Activated naive CD4-positive, alpha-beta T cell treated with anti-CD3 and anti-CD28 coated beads for 36 hours (primary cell): ENCODE measurements around the gene OR2AP1. TPM values are rescaled to one million over a fixed set of nuclear protein-coding genes. Genes with fewer than 3 reads are reported as not detected.
A peak's percentile ranks its signal among the peaks of the same experiment; 100 is the strongest.

ENCODE experiments used
- CTCF ChIA-PET: fragments of 350-600 bp; sonication (Branson Sonifier 250); formaldehyde crosslinking; loops from one replicate; lab custom pipeline; 2021; ENCODE audit warnings: antibody characterized with exemption; lab: Charles Lee
- DNase-seq: peaks from one replicate; pipeline ENCODE4 v3.0.0-alpha.2; 2020
- H3K27ac Mint-ChIP-seq: one replicate; pipeline ENCODE4 v1.8.0; 2021; ENCODE audit warnings: mild to moderate bottlenecking, mixed read lengths
- H3K27me3 Mint-ChIP-seq: one replicate; pipeline ENCODE4 v1.8.0; 2021; ENCODE audit warnings: low read depth, mixed read lengths
- H3K36me3 Mint-ChIP-seq: one replicate; pipeline ENCODE4 v1.8.0; 2021; ENCODE audit warnings: low read depth, mixed read lengths
- H3K4me1 Mint-ChIP-seq: one replicate; pipeline ENCODE4 v1.8.0; 2021; ENCODE audit warnings: low read depth, mixed read lengths
- H3K4me3 Mint-ChIP-seq: one replicate; pipeline ENCODE4 v1.8.0; 2021; ENCODE audit warnings: mild to moderate bottlenecking, moderate library complexity, mixed read lengths
- H3K9me3 Mint-ChIP-seq: one replicate; pipeline ENCODE4 v1.8.0; 2021; ENCODE audit warnings: mixed read lengths
- intact Hi-C: fragments of 100-400 bp; cut with micrococcal nuclease; formaldehyde crosslinking; loops from one replicate; pipeline ENCODE4 v1.15.1; 2023
- total RNA-seq, 2 experiments: library from RNA; stranded (reverse); gene quantifications; one replicate each; pipeline ENCODE4 v1.2.3, GENCODE V29; 2021

OR2AP1 gene
- total RNA-seq, 2 experiments from 2014 or later = not detected

- peaks cover 11% of the 10 kb centered on the region for H3K4me1 Mint-ChIP-seq
- intact Hi-C loops = no loop called here
- peaks cover 30% of the 10 kb centered on the region for H3K27me3 Mint-ChIP-seq
- DNase-seq = no peak
- H3K9me3 Mint-ChIP-seq = peaks cover 20% of the 10 kb centered on the region
- H3K36me3 Mint-ChIP-seq = peaks cover 5% of the 10 kb centered on the region
- no peak overlapping the region for H3K27ac Mint-ChIP-seq
- H3K4me3 Mint-ChIP-seq = no peak overlapping the region
- CTCF ChIA-PET = interaction anchor here (1.2 to 2.3 kb wide), 3 partner anchors 41 to 427 kb away, joined by 3 to 14 read pairs (median 5); no protein-coding TSS in a partner anchor
Observed at GRCh38 chr12:55614764-55615163, 42.5 kb downstream of the OR2AP1 start.

DNA sequence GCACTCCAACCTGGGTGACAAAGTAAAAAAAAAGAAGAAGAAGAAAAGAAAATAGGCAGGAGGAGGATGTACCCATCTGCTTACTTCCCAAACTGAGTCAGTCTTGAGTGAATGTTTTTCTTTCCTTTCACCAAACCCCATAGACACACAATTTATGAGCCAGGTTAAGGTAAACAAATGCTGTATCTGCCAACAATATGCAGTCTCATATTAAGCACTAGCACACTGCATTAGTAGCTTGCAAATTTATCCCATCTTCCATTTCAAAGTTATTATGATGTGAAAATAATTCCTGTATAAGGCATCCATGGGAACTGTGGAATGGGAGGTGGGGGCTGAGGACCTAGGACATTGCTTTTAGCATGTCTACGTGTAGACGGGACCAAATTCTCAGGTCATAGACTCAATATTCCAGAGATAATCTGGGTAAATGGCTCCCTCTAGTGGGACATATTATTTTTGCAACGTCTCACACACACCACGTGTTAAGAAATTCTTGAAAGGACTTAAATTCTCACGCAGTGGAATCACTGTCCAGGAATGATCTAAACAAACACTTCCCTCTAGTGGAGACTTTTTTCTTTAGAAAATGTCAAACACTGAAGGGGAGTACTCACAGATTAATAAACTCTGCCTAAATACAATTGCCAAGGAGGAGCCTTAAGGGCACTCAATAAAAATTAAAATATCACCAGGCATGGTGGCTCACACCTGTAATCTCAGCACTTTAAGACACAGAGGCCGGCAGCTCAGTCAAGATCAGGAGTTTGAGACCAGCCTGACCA lies 47.3 kb downstream of the OR2AP1 start:
- peaks cover 44% of the 10 kb centered on the region for H3K27me3 Mint-ChIP-seq
- intact Hi-C loops = loop anchor here (1.0 to 10.0 kb wide), 5 partner anchors 37 to 755 kb away; no protein-coding TSS in a partner anchor
- CTCF ChIA-PET = interaction anchor here (0.6 to 2.9 kb wide), 14 partner anchors 14 to 1684 kb away, joined by 3 to 11 read pairs (median 4); partner anchors contain the start of genes OR10P1, OR6C3 and OR6C75

GRCh38 chr12:55624056-55624455 lies 51.8 kb downstream of the OR2AP1 start:
- Mint-ChIP-seq H3K27ac (no peak overlapping the region), H3K36me3 (no peaks in the 10 kb centered on the region), H3K27me3 (peaks cover 34% of the 10 kb centered on the region), H3K4me1 (peaks cover 17% of the 10 kb centered on the region), H3K4me3 (no peak overlapping the region), H3K9me3 (no peaks in the 10 kb centered on the region)
- intact Hi-C loops = loop anchor here (1.0 to 10.0 kb wide), 4 partner anchors 12 to 759 kb away; partner anchors contain the start of gene OR10P1
- CTCF ChIA-PET = no interaction called here
- peak; percentile 29 for DNase-seq

More for the DNA sequence above, 47.3 kb downstream of the OR2AP1 start:
- no peak overlapping the region for H3K4me3 Mint-ChIP-seq
- peaks cover 20% of the 10 kb centered on the region for H3K9me3 Mint-ChIP-seq
- peaks cover 5% of the 10 kb centered on the region for H3K36me3 Mint-ChIP-seq
- H3K27ac Mint-ChIP-seq = no peak overlapping the region
- peaks cover 10% of the 10 kb centered on the region for H3K4me1 Mint-ChIP-seq
- DNase-seq = peak; percentile 62

Other genes with a start within 250 kb of the OR2AP1 start
- not detected for gene OR6C3, start 241.7 kb upstream of the OR2AP1 start, total RNA-seq
- not detected for gene OR6C75, start 209.5 kb upstream of the OR2AP1 start, total RNA-seq
- gene OR6C65, start 171.9 kb upstream of the OR2AP1 start, total RNA-seq = not detected
- gene OR6C76, start 146.2 kb upstream of the OR2AP1 start, total RNA-seq = not detected
- gene OR6C2, start 128.4 kb upstream of the OR2AP1 start, total RNA-seq = not detected
- gene OR6C70, start 102.3 kb upstream of the OR2AP1 start, total RNA-seq = not detected
- not detected for gene OR6C68, start 80.1 kb upstream of the OR2AP1 start, total RNA-seq
- gene OR6C4, start 22.9 kb upstream of the OR2AP1 start, total RNA-seq = not detected
- gene OR10P1, start 64.4 kb downstream of the OR2AP1 start, total RNA-seq = not detected
- gene ITGA7, start 135.4 kb downstream of the OR2AP1 start, total RNA-seq = 1 to 10 TPM; 3.9 to 4.8 TPM
- gene BLOC1S1, start 143.6 kb downstream of the OR2AP1 start, total RNA-seq = 100 to 1,000 TPM; 118 to 124 TPM
- 1 to 10 TPM; 2.1 to 2.6 TPM for gene RDH5, start 147.9 kb downstream of the OR2AP1 start, total RNA-seq
- 10 to 100 TPM; 62.3 to 73.6 TPM for gene CD63, start 156.5 kb downstream of the OR2AP1 start, total RNA-seq
- 1 to 10 TPM; 4.2 TPM for gene GDF11, start 170.7 kb downstream of the OR2AP1 start, total RNA-seq
- gene SARNP, start 245.3 kb downstream of the OR2AP1 start, total RNA-seq = 100 to 1,000 TPM; 100 to 101 TPM
- gene ORMDL2, start 245.6 kb downstream of the OR2AP1 start, total RNA-seq = 10 to 100 TPM; 23.8 to 26.4 TPM